SK-N-MC (cell line): Measurements from ENCODE around the gene PPFIA4.

Experiments
- EZH2 ChIP-seq: fragments of 200-600 bp; sonication (generic); IDR thresholded peaks from one replicate; pipeline ENCODE4 v1.6.1; 2017; ENCODE audit warnings: antibody characterized with exemption
- FOXP2 ChIP-seq: optimal IDR thresholded peaks from 2 replicates; pipeline ENCODE3; 2011; ENCODE audit warnings: mild to moderate bottlenecking, moderate library complexity; ENCODE audit not compliant: insufficient read depth; ENCODE audit errors: extremely low read length, control extremely low read depth
- POLR2AphosphoS5 ChIP-seq: IDR thresholded peaks from 2 replicates; pipeline ENCODE4 v1.6.1; 2012; ENCODE audit warnings: mild to moderate bottlenecking, low read depth, low read length, borderline replicate concordance

- TF ChIP-seq POLR2AphosphoS5, result no peak
- no peak for TF ChIP-seq EZH2
- no peak for TF ChIP-seq FOXP2
Measured at GRCh38 chr1:203085528-203086406, 59.5 kb downstream of the PPFIA4 start, which contains the start of gene MYOG.
